T-cell (primary cell): ENCODE measurements around the gene PPP1R9B. TPM values are rescaled to one million over a fixed set of nuclear protein-coding genes. Genes with fewer than 3 reads are reported as not detected.

Experiments used
- ATAC-seq, 4 experiments: fragments of 200-7000 bp in 3 of 4; fragments of 150-1000 bp in 1 of 4; cut with Tn5 transposase; replicated peaks in 1 of 4; 1 replicate in 3 of 4; 2 replicates in 1 of 4; pipeline ENCODE4 v1.10.0; 2021; ENCODE audit warnings: moderate library complexity in 3 of 4, mild to moderate bottlenecking in 2 of 4, moderate number of reproducible peaks in 1 of 4
- CTCF ChIA-PET, 2 donors: fragments of 300-600 bp; sonication (Branson Sonifier 250); formaldehyde crosslinking; loops; one replicate each; lab custom pipeline; 2022; ENCODE audit warnings: antibody characterized with exemption in 2 of 2; lab: Charles Lee
- POLR2A ChIA-PET, 2 donors: fragments of 300-600 bp; sonication (Branson Sonifier 250); formaldehyde crosslinking; loops; one replicate each; lab custom pipeline; 2022; ENCODE audit warnings: antibody characterized with exemption in 2 of 2; lab: Charles Lee
- DNase-seq, 35 experiments: peaks; one replicate each; pipeline versions ENCODE4 v3.0.0 to v3.0.0-alpha.2; 2013 to 2023
- H3K27ac ChIP-seq: one replicate; pipeline ENCODE4 v1.5.1; 2013; ENCODE audit warnings: low read length
- H3K27me3 ChIP-seq, 2 experiments: replicated peaks in 1 of 2; 1 replicate in 1 of 2; 2 replicates in 1 of 2; pipeline versions ENCODE4 v1.6.1 to v1.7.0; 2013; ENCODE audit warnings: low read length in 1 of 2, mixed read lengths in 1 of 2; ENCODE audit not compliant: control insufficient read depth in 2 of 2, insufficient read depth in 2 of 2; ENCODE audit errors: extremely low read depth in 1 of 2
- H3K36me3 ChIP-seq, 2 donors: 1 replicate in 1 of 2; 2 replicates in 1 of 2; pipeline versions ENCODE4 v1.6.1 to v1.7.0; 2013; ENCODE audit warnings: low read length in 1 of 2; ENCODE audit not compliant: control insufficient read depth in 2 of 2, insufficient read depth in 1 of 2; ENCODE audit errors: extremely low read depth in 1 of 2
- H3K4me1 ChIP-seq, 2 experiments: 1 replicate in 1 of 2; 2 replicates in 1 of 2; pipeline versions ENCODE4 v1.6.1 to v1.7.0; 2013; ENCODE audit warnings: low read length in 2 of 2, mixed read lengths in 1 of 2; ENCODE audit not compliant: insufficient read depth in 2 of 2, control insufficient read depth in 1 of 2; ENCODE audit errors: extremely low read depth in 1 of 2
- H3K4me3 ChIP-seq, 2 donors: 1 replicate in 1 of 2; 2 replicates in 1 of 2; pipeline versions ENCODE4 v1.5.1 to v1.7.0; 2013; ENCODE audit warnings: mild to moderate bottlenecking in 2 of 2, low read length in 1 of 2, moderate library complexity in 1 of 2; ENCODE audit not compliant: control insufficient read depth in 1 of 2; ENCODE audit errors: extremely low read depth in 1 of 2
- H3K9me3 ChIP-seq: 2 replicates; pipeline ENCODE4 v1.7.0; 2013
- H3K27ac Mint-ChIP-seq, 2 donors: one replicate each; pipeline ENCODE4 v1.8.0; 2020 to 2021; ENCODE audit warnings: mild to moderate bottlenecking in 2 of 2, mixed read lengths in 2 of 2
- H3K27me3 Mint-ChIP-seq, 2 donors: one replicate each; pipeline ENCODE4 v1.8.0; 2021 to 2022; ENCODE audit warnings: mixed read lengths in 2 of 2
- H3K36me3 Mint-ChIP-seq: one replicate; pipeline ENCODE4 v1.8.0; 2021; ENCODE audit warnings: mixed read lengths
- H3K4me1 Mint-ChIP-seq, 3 donors: one replicate each; pipeline ENCODE4 v1.8.0; 2020 to 2022; ENCODE audit warnings: mixed read lengths in 3 of 3, mild to moderate bottlenecking in 1 of 3
- H3K4me3 Mint-ChIP-seq, 3 donors: one replicate each; pipeline ENCODE4 v1.8.0; 2020 to 2022; ENCODE audit warnings: mild to moderate bottlenecking in 3 of 3, mixed read lengths in 3 of 3, moderate library complexity in 3 of 3
- H3K9me3 Mint-ChIP-seq, 3 donors: one replicate each; pipeline ENCODE4 v1.8.0; 2020 to 2022; ENCODE audit warnings: mixed read lengths in 3 of 3
- WGBS: methylation state at CpG from one replicate; pipeline ENCODE4 v1.1.5; 2013; ENCODE audit warnings: missing lambda C conversion rate; ENCODE audit not compliant: insufficient coverage; 5-methylcytosine and 5-hydroxymethylcytosine counted together
- total RNA-seq, 35 experiments: library from RNA in 6 of 35; stranded (reverse) in 6 of 35; fragments of 120-200 nt in 1 of 35; gene quantifications; one replicate each; pipeline versions ENCODE4 v1.2.1 to v1.2.4 and lab custom pipeline; 2013 to 2026

The PPP1R9B gene, protein sequence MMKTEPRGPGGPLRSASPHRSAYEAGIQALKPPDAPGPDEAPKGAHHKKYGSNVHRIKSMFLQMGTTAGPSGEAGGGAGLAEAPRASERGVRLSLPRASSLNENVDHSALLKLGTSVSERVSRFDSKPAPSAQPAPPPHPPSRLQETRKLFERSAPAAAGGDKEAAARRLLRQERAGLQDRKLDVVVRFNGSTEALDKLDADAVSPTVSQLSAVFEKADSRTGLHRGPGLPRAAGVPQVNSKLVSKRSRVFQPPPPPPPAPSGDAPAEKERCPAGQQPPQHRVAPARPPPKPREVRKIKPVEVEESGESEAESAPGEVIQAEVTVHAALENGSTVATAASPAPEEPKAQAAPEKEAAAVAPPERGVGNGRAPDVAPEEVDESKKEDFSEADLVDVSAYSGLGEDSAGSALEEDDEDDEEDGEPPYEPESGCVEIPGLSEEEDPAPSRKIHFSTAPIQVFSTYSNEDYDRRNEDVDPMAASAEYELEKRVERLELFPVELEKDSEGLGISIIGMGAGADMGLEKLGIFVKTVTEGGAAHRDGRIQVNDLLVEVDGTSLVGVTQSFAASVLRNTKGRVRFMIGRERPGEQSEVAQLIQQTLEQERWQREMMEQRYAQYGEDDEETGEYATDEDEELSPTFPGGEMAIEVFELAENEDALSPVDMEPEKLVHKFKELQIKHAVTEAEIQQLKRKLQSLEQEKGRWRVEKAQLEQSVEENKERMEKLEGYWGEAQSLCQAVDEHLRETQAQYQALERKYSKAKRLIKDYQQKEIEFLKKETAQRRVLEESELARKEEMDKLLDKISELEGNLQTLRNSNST
- total RNA-seq = 10 to 100 TPM; 69.5 to 95.9 (median 91.3) TPM
- 45.0 TPM for total RNA-seq (2013)
- 50.0 to 170 (median 116) reads per million in 29 experiments for total RNA-seq (lab: John Stamatoyannopoulos, UW)

DNA sequence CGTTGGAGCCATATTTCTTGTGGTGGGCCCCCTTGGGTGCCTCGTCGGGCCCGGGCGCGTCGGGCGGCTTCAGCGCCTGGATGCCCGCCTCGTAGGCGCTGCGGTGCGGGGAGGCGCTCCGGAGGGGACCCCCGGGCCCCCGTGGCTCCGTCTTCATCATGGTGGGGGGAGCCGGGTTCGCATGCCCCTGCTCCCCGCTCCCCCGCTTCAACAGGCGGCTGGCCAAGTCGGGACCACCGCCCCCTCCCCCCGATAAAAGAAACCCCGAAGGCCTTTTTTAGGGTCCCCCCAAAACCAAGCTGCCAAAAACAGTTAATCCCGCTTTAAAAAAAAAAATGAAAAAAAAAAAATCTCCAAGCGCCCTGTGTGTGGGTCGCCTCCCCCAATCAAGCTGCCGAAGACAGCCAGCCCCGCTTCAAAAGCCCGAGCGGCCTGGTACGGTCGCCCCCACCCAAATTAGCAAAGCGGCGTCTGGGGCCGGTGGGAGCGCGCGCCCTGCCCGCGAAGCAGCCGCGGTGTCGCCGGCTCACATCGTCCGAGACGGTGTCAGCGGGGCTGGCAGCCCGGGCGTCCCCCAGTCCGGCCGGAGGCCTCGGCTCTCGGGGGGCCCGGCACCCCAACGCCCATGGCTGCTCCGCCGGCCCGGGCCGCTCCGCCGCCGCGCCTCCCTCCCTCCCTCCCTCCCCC is at the start of gene PPP1R9B:
Gene PPP1R9B, minus strand, starts transcription at position 324 of the 687 bp plus-strand sequence. Its CDS starts 164 bp downstream, at position 160.
- Mint-ChIP-seq H3K36me3 (peaks cover under 1% of the 10 kb centered on the region), H3K27me3 (no peaks in the 10 kb centered on the region), H3K27ac (peak within 1 kb of the TSS; percentile 88 to 94), H3K9me3 (no peaks in the 10 kb centered on the region), H3K4me3 (peak within 1 kb of the TSS; percentile 83 to 96 (median 92)), H3K4me1 (peaks cover 45 to 54% (median 50%) of the 10 kb centered on the region in 3 donors)
- peak in 2 of 35 experiments; percentile 29 to 34 for DNase-seq
- Histone ChIP-seq H3K9me3 (no peaks in the 10 kb centered on the region), H3K27ac (peak within 1 kb of the TSS; percentile 67), H3K27me3 (no peaks in the 10 kb centered on the region), H3K36me3 (peaks cover 0 to 7% of the 10 kb centered on the region in 2 donors), H3K4me1 (peaks cover 27 to 60% of the 10 kb centered on the region in 2 experiments), H3K4me3 (peak within 1 kb of the TSS; percentile 79 to 82)
- peak in 2 of 4 experiments; percentile 9 to 15 for ATAC-seq
- CTCF ChIA-PET = interaction anchor here (0.6 to 2.7 kb wide), 7 partner anchors 10 to 761 kb away, joined by 3 to 26 read pairs (median 4); partner anchors contain the start of gene PDK2 (in 1 of the 2)
- WGBS = under 1% methylated on average over 63 of the region's 69 CpGs
- POLR2A ChIA-PET = interaction anchor here in 1 of 2 donors (0.6 kb wide), 1 partner anchor 394 kb away, joined by 9 read pairs; no protein-coding TSS in a partner anchor

DNA sequence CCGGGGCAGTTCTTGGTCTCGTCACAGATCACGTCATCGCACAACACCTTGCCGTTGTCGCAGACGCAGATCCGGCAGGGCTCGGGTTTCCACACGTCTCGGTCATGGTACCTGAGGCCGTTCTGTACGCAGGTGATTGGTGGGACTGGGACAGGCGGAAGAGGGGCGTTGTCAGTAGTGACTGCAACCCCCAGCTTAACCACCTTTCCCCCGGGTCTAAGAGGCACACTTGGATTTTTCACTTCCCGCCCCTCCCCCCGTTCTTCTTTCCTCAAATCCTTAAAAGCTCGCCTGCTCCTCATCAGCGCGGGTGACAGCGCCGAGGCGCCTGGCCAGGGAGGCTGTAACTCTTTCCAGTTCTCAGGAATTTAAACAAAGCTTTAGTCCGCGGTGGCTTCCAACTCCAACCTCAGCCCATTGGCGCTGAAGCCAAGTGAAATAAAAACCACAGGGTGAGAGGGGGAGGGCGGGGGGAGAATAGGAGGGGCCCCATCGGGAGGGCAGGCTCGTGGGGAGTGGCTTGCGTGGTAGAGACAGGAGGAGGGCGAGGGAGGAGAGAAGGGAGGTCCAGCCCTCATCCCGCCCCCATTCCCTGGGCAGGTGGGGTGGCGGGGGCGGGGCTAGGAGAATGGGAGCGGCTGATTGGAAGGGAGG is 49.5 kb upstream of the PPP1R9B start:
- H3K27me3 Mint-ChIP-seq = peaks cover 35 to 52% of the 10 kb centered on the region in 2 donors
- ChIA-PET POLR2A (interaction anchor here (0.5 to 0.6 kb wide), 3 partner anchors 15 to 143 kb away, joined by 3 to 6 read pairs (median 4); no protein-coding TSS in a partner anchor), CTCF (interaction anchor here (0.6 to 2.2 kb wide), 20 partner anchors 13 to 258 kb away, joined by 3 to 17 read pairs (median 5); partner anchors contain the start of genes ITGA3 (in 1 of the 2), TMEM92 (in 1 of the 2) and XYLT2 (in 1 of the 2))
- no peak overlapping the region for H3K27ac Mint-ChIP-seq
- Histone ChIP-seq H3K36me3 (no peaks in the 10 kb centered on the region), H3K4me1 (peaks cover 2 to 24% of the 10 kb centered on the region in 2 experiments), H3K27me3 (peaks cover 2 to 66% of the 10 kb centered on the region in 2 experiments), H3K9me3 (no peaks in the 10 kb centered on the region), H3K27ac (no peak overlapping the region), H3K4me3 (peak overlapping the region; percentile 52 to 53)
- peak overlapping the region; percentile 68 to 86 (median 72) for H3K4me3 Mint-ChIP-seq
- ATAC-seq = peak; percentile 66 to 88 (median 70)
- H3K9me3 Mint-ChIP-seq = no peaks in the 10 kb centered on the region
- 2% methylated on average over 22 of the region's 36 CpGs for WGBS
- peaks cover 18 to 26% (median 22%) of the 10 kb centered on the region in 3 donors for H3K4me1 Mint-ChIP-seq
- peak; percentile 16 to 85 (median 76) for DNase-seq
- no peaks in the 10 kb centered on the region for H3K36me3 Mint-ChIP-seq

DNA sequence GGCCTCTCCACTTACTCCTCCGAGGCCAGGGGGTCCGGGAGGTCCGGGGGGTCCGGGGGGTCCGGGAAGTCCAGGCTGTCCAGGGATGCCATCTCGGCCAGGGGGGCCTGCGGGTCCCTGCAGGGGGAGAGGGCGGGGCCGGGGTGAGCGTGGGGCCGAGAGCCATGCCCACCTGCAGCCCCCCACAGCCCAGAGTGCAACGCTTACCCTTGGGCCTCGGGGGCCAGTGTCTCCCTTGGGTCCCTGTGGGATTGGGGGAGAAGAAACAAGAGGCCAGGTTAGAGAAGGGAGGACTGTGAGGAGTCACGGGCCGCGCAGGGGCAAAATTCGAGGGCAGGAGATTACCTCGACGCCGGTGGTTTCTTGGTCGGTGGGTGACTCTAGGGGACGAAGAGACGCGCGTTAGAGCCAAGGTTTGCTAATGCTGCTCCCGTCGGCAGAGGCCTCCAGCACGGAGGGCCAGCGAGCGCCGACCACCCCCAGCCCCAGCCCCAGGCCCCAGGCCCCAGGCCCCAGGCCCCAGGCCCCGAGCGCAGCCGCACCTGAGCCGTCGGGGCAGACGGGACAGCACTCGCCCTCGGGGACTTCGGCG is 48.8 kb upstream of the PPP1R9B start:
- peak overlapping the region; percentile 52 to 53 for H3K4me3 ChIP-seq
- CTCF ChIA-PET = interaction anchor here (0.6 to 2.2 kb wide), 10 partner anchors 20 to 258 kb away, joined by 3 to 13 read pairs (median 4); partner anchors contain the start of genes TMEM92 (in 1 of the 2) and XYLT2 (in 1 of the 2)
- H3K36me3 ChIP-seq = no peaks in the 10 kb centered on the region
- Mint-ChIP-seq H3K27me3 (peaks cover 31 to 48% of the 10 kb centered on the region in 2 donors), H3K4me3 (peak overlapping the region in 2 of 3 donors; percentile 4 to 86), H3K4me1 (peaks cover 18 to 26% (median 22%) of the 10 kb centered on the region in 3 donors), H3K27ac (no peak overlapping the region), H3K36me3 (no peaks in the 10 kb centered on the region), H3K9me3 (no peaks in the 10 kb centered on the region)
- ATAC-seq = no peak
- peak in 2 of 35 experiments; percentile 16 to 17 for DNase-seq
- POLR2A ChIA-PET = interaction anchor here (0.6 kb wide), 2 partner anchors 33 to 143 kb away, joined by 3 to 6 read pairs; no protein-coding TSS in a partner anchor
- WGBS = 52% methylated on average over 30 of the region's 41 CpGs
- peaks cover 2 to 66% of the 10 kb centered on the region in 2 experiments for H3K27me3 ChIP-seq
- H3K27ac ChIP-seq = no peak overlapping the region
- no peaks in the 10 kb centered on the region for H3K9me3 ChIP-seq
- peaks cover 2 to 24% of the 10 kb centered on the region in 2 experiments for H3K4me1 ChIP-seq

DNA sequence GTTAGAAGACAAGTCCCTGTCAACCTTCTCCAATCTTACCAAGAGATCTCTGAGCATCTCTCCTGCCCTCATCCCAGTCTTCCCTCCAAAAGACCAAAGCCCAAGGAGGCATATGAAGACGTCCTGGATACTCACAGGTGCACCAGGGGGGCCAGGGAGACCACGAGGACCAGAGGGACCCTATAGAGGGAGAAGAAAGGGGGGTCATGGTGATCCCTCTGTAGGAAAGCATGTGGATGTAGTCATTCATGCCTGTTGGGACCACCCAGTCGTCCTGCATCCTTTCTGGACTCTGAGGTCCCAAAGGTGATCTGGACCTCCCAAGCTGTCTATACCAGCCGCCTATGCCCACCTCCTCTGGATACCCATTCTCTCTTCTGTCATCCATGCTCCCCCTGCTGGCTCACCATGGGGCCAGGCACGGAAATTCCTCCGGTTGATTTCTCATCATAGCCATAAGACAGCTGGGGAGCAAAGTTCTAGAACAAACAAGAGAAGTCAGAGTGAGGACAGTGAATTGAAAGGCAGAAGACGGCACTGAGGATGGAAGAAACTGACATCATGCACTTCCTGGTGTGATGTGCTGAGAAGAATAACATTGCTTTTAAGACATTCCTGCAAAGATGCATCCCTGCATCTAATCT is 47.7 kb upstream of the PPP1R9B start:
- Mint-ChIP-seq H3K27me3 (peaks cover 26 to 37% of the 10 kb centered on the region in 2 donors), H3K36me3 (no peaks in the 10 kb centered on the region), H3K4me3 (peak overlapping the region in 2 of 3 donors; percentile 4 to 86), H3K27ac (peak overlapping the region in 1 of 2 donors; percentile 53), H3K9me3 (no peaks in the 10 kb centered on the region), H3K4me1 (peaks cover 18 to 26% (median 22%) of the 10 kb centered on the region in 3 donors)
- POLR2A ChIA-PET = interaction anchor here in 1 of 2 donors (0.6 kb wide), 1 partner anchor 57 kb away, joined by 3 read pairs; no protein-coding TSS in a partner anchor
- WGBS = 40% methylated on average over 3 of the region's 7 CpGs
- peaks cover 2 to 63% of the 10 kb centered on the region in 2 experiments for H3K27me3 ChIP-seq
- H3K4me1 ChIP-seq = peaks cover 2 to 24% of the 10 kb centered on the region in 2 experiments
- CTCF ChIA-PET = interaction anchor here (0.7 to 0.9 kb wide), 3 partner anchors 29 to 104 kb away, joined by 3 to 4 read pairs (median 3); no protein-coding TSS in a partner anchor
- no peak for ATAC-seq
- H3K27ac ChIP-seq = no peak overlapping the region
- H3K9me3 ChIP-seq = no peaks in the 10 kb centered on the region
- no peak overlapping the region for H3K4me3 ChIP-seq
- peak; percentile 22 to 66 (median 45) for DNase-seq
- no peaks in the 10 kb centered on the region for H3K36me3 ChIP-seq
